ENCODE data around the gene HNRNPDL. TPM values are rescaled to one million over a fixed set of nuclear protein-coding genes. Genes with fewer than 3 reads are reported as not detected.
"Not testable (repeated sequence)": the region's sequence is repeated elsewhere in the genome, so short reads cannot be mapped to it uniquely, and the experiment has no call there.

HNRNPDL gene
- total RNA-seq, 1 experiment from 2014 or later = 179 TPM

DNA sequence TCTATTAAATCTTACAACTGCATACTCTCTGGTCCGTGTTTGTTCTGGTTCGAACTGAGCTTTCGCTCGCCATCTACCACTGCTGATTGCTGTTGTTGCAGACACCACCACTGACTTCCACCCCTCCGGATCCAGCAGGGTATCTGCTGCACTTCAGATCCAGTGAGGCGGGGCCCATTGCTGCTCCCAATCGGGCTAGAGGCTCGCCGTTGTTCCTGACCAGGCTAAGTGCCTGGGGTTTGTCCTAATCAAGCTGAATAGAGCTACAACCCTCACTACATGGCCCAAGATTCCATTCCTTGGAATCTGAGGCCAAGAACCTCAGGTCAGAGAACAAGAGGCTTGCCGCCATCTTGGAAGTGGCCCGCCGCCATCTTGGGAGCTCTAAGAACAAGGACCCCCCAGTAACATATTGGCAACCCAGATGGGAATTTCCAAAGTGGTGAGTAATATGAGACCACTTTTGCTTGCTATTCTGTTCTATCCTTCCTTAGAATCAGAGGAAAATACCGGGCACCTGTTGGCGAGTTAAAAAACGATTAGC is 43.4 kb upstream of the HNRNPDL start:
- Histone ChIP-seq H3K9me3 (ENCODE audit: insufficient read depth, low read depth) (no peaks in the 10 kb centered on the region), H3F3A (ENCODE audit: insufficient read depth, low read depth) (no peaks in the 10 kb centered on the region), H3K4me3 (no peak overlapping the region), H3K27me3 (ENCODE audit: insufficient read depth, low read depth) (no peaks in the 10 kb centered on the region), H3K36me3 (ENCODE audit: low read depth) (no peaks in the 10 kb centered on the region), H3K9me2 (ENCODE audit: insufficient read depth) (no peaks in the 10 kb centered on the region), H3K79me2 (ENCODE audit: low read depth) (no peaks in the 10 kb centered on the region), H3K4me2 (no peak overlapping the region), H2AFZ (no peak overlapping the region), H4K20me1 (ENCODE audit: insufficient read depth) (no peaks in the 10 kb centered on the region), H3K27ac (no peak overlapping the region), H3K4me1 (replicated peaks; ENCODE audit: insufficient read depth) (no peaks in the 10 kb centered on the region)
- no TSS peak for BruUV-seq (replicated peaks)
- intact Hi-C loops (cut with micrococcal nuclease; ENCODE audit: unreplicated experiment) = no loop called here
- ChIA-PET CTCF (no interaction called here), POLR2A (ENCODE audit: unreplicated experiment) (no interaction called here)
- no peak for DNase-seq
- no peak for TF ChIP-seq EZH2 (IDR thresholded peaks at IDR 0.05; ENCODE audit: low read depth)
- TF ChIP-seq, protein P1, sequence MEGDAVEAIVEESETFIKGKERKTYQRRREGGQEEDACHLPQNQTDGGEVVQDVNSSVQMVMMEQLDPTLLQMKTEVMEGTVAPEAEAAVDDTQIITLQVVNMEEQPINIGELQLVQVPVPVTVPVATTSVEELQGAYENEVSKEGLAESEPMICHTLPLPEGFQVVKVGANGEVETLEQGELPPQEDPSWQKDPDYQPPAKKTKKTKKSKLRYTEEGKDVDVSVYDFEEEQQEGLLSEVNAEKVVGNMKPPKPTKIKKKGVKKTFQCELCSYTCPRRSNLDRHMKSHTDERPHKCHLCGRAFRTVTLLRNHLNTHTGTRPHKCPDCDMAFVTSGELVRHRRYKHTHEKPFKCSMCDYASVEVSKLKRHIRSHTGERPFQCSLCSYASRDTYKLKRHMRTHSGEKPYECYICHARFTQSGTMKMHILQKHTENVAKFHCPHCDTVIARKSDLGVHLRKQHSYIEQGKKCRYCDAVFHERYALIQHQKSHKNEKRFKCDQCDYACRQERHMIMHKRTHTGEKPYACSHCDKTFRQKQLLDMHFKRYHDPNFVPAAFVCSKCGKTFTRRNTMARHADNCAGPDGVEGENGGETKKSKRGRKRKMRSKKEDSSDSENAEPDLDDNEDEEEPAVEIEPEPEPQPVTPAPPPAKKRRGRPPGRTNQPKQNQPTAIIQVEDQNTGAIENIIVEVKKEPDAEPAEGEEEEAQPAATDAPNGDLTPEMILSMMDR (conservative IDR thresholded peaks at IDR 0.05) = no peak

DNA sequence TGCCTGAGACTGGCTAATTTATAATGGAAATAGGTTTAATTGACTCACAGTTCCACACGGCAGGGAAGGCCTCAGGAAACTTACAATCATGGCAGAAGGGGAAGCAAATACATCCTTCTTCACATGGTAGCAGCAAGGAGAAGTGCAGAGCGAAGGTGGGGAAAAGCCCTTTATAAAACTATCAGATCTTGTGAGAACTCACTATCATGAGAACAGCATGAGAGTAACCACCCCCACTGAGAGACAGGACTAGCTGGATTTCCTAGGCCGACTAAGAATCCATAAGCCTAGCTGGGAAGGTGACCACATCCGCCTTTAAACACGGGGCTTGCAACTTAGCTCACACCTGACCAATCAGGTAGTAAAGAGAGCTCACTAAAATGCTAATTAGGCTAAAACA is 42.8 kb upstream of the HNRNPDL start:
- H4K20me1 ChIP-seq (ENCODE audit: insufficient read depth); H3K27me3 ChIP-seq (ENCODE audit: insufficient read depth, low read depth); intact Hi-C loops (cut with micrococcal nuclease; ENCODE audit: unreplicated experiment); H3K4me3 ChIP-seq; H3K9me3 ChIP-seq (ENCODE audit: insufficient read depth, low read depth); H3K79me2 ChIP-seq (ENCODE audit: low read depth); H3K4me1 ChIP-seq (replicated peaks; ENCODE audit: insufficient read depth); BruUV-seq (replicated peaks); H3K36me3 ChIP-seq (ENCODE audit: low read depth); H3K4me2 ChIP-seq; DNase-seq; H3K27ac ChIP-seq; CTCF ChIA-PET; H3K9me2 ChIP-seq (ENCODE audit: insufficient read depth); POLR2A ChIA-PET (ENCODE audit: unreplicated experiment); H3F3A ChIP-seq (ENCODE audit: insufficient read depth, low read depth); H2AFZ ChIP-seq: not testable (repeated sequence)

DNA sequence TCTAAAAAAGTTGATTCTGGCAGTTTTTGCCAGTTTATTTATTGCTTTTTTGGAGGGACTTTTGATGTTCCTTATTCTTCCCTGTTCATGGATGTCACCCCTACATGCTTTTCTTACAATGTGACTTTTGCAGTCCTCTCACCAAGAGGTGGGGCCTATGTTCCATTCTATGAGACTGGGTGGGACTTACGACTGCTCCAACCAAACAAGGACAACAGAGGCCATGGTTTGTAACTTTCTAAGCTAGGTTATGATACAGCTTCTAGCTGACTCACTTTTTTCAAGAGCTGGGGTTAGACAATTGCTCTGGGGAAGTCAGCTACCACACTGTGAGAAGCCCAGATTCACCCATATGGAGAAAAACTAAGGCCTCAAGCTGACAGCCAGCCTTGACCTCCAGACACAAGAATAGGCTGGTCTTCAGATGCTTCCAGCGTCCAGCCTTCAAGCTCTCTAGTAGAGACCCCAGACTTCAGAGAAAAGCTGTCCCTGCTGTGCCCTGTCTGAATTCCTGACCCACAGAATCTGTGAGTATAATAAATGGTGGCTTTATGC is 39.6 kb upstream of the HNRNPDL start:
- Histone ChIP-seq H2AFZ (no peak overlapping the region), H4K20me1 (ENCODE audit: insufficient read depth) (no peaks in the 10 kb centered on the region), H3K27me3 (ENCODE audit: insufficient read depth, low read depth) (no peaks in the 10 kb centered on the region), H3K4me1 (replicated peaks; ENCODE audit: insufficient read depth) (no peaks in the 10 kb centered on the region), H3K27ac (no peak overlapping the region), H3K9me2 (ENCODE audit: insufficient read depth) (no peaks in the 10 kb centered on the region), H3K4me3 (no peak overlapping the region), H3F3A (ENCODE audit: insufficient read depth, low read depth) (no peaks in the 10 kb centered on the region), H3K4me2 (no peak overlapping the region), H3K36me3 (ENCODE audit: low read depth) (no peaks in the 10 kb centered on the region), H3K79me2 (ENCODE audit: low read depth) (no peaks in the 10 kb centered on the region), H3K9me3 (ENCODE audit: insufficient read depth, low read depth) (no peaks in the 10 kb centered on the region)
- intact Hi-C loops (cut with micrococcal nuclease; ENCODE audit: unreplicated experiment) = loop anchor here (10.0 kb wide), 4 partner anchors 95 to 795 kb away; partner anchors contain the start of gene TMEM150C
- TF ChIP-seq EZH2 (IDR thresholded peaks at IDR 0.05; ENCODE audit: low read depth) = no peak
- TF ChIP-seq, protein P1 (conservative IDR thresholded peaks at IDR 0.05) = no peak
- DNase-seq = no peak
- BruUV-seq (replicated peaks) = no TSS peak
- ChIA-PET CTCF (no interaction called here), POLR2A (ENCODE audit: unreplicated experiment) (interaction anchor here (0.5 to 0.6 kb wide), 2 partner anchors 413 to 577 kb away, joined by 4 to 9 read pairs; no protein-coding TSS in a partner anchor)

DNA sequence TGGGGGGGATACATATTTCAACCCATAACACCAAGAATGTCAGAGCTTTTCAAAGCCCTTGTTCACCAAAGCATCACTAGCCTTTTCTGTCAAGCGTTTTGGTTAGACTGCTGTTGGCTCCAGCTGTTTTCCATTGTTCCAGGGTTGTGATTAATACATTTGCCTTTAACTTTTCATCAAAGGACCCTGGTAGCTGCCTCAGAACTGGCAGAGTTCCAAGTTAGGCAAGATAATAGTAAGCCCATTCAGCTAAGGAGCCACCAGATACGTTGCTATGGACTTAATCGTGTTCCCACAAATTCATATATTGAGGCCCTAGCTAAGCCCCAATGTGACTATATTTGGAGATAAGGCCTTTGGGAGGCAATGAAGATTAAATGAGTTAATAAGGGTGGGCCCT is 37.2 kb upstream of the HNRNPDL start:
- H3K9me3 ChIP-seq (ENCODE audit: insufficient read depth, low read depth) = no peaks in the 10 kb centered on the region
- no peak for TF ChIP-seq EZH2 (IDR thresholded peaks at IDR 0.05; ENCODE audit: low read depth)
- TF ChIP-seq, protein P1 (conservative IDR thresholded peaks at IDR 0.05) = no peak
- no peaks in the 10 kb centered on the region for H4K20me1 ChIP-seq (ENCODE audit: insufficient read depth)
- no peak overlapping the region for H2AFZ ChIP-seq
- no TSS peak for BruUV-seq (replicated peaks)
- CTCF ChIA-PET = no interaction called here
- no peak overlapping the region for H3K4me3 ChIP-seq
- no peaks in the 10 kb centered on the region for H3K9me2 ChIP-seq (ENCODE audit: insufficient read depth)
- H3K79me2 ChIP-seq (ENCODE audit: low read depth) = no peaks in the 10 kb centered on the region
- H3K27me3 ChIP-seq (ENCODE audit: insufficient read depth, low read depth) = no peaks in the 10 kb centered on the region
- H3K27ac ChIP-seq = no peak overlapping the region
- no peaks in the 10 kb centered on the region for H3K4me1 ChIP-seq (replicated peaks; ENCODE audit: insufficient read depth)
- no peak for DNase-seq
- H3K36me3 ChIP-seq (ENCODE audit: low read depth) = no peaks in the 10 kb centered on the region
- H3K4me2 ChIP-seq = no peak overlapping the region
- no peaks in the 10 kb centered on the region for H3F3A ChIP-seq (ENCODE audit: insufficient read depth, low read depth)
- intact Hi-C loops (cut with micrococcal nuclease; ENCODE audit: unreplicated experiment) = loop anchor here (10.0 kb wide), 4 partner anchors 97 to 797 kb away; partner anchors contain the start of gene TMEM150C
- POLR2A ChIA-PET (ENCODE audit: unreplicated experiment) = no interaction called here
